Activated CD4-positive, CD25-positive, alpha-beta regulatory T cell (primary cell): ENCODE data around the gene KRTAP5-7.

Experiments used
- DNase-seq, 4 experiments: peaks; one replicate each; lab custom pipeline; 2025; lab: John Stamatoyannopoulos, UW

KRTAP5-7 gene

GRCh38 chr11:71495286-71496230, 31.5 kb upstream of the KRTAP5-7 start:
- no peak for DNase-seq

- DNase-seq = no peak
These were observed 30.6 kb upstream of the KRTAP5-7 start for GRCh38 chr11:71496421-71496820.

- DNase-seq = no peak
These were observed 29.0 kb upstream of the KRTAP5-7 start for GRCh38 chr11:71498091-71498490.

- DNase-seq = no peak
These were observed 27.9 kb upstream of the KRTAP5-7 start for GRCh38 chr11:71499125-71499524.

- DNase-seq = no peak
These were observed 27.5 kb upstream of the KRTAP5-7 start for GRCh38 chr11:71499546-71499945.

GRCh38 chr11:71500601-71501021, 26.5 kb upstream of the KRTAP5-7 start:
- no peak for DNase-seq

- no peak for DNase-seq
These were observed 25.7 kb upstream of the KRTAP5-7 start for GRCh38 chr11:71501071-71501985.

GRCh38 chr11:71502026-71502425, 25.0 kb upstream of the KRTAP5-7 start:
- no peak for DNase-seq

GRCh38 chr11:71502871-71503435, 24.1 kb upstream of the KRTAP5-7 start:
- no peak for DNase-seq

GRCh38 chr11:71504531-71504930, 22.5 kb upstream of the KRTAP5-7 start:
- DNase-seq = no peak

- no peak for DNase-seq
These were observed 22.1 kb upstream of the KRTAP5-7 start for GRCh38 chr11:71505001-71505400.

- DNase-seq = no peak
These were observed 21.3 kb upstream of the KRTAP5-7 start for GRCh38 chr11:71505781-71506180.

GRCh38 chr11:71507102-71507501, 20.0 kb upstream of the KRTAP5-7 start:
- no peak for DNase-seq

GRCh38 chr11:71518506-71519471, 8.3 kb upstream of the KRTAP5-7 start:
- DNase-seq = no peak

GRCh38 chr11:71519546-71519945, 7.5 kb upstream of the KRTAP5-7 start:
- DNase-seq = no peak

- no peak for DNase-seq
These were observed 1.7 kb upstream of the KRTAP5-7 start for GRCh38 chr11:71525188-71525937.

GRCh38 chr11:71525938-71526495, 1.1 kb upstream of the KRTAP5-7 start:
- no peak for DNase-seq

GRCh38 chr11:71527576-71528210, 626 bp downstream of the KRTAP5-7 start:
- no peak for DNase-seq

GRCh38 chr11:71530602-71531001, 3.5 kb downstream of the KRTAP5-7 start:
- no peak for DNase-seq
